HEK293T (cell line): ENCODE measurements around the gene MT1HL1.

Experiments
- BHLHE40 ChIP-seq: fragments of 450-650 bp; IDR thresholded peaks from 2 replicates; pipeline ENCODE4 v1.6.1; 2016; ENCODE audit warnings: mild to moderate bottlenecking, moderate library complexity, borderline replicate concordance
- CTBP1 ChIP-seq: fragments of 450-650 bp; IDR thresholded peaks from 2 replicates; pipeline ENCODE4 v1.6.1; 2016; ENCODE audit warnings: borderline replicate concordance
- ZNF384 ChIP-seq: fragments of 450-650 bp; IDR thresholded peaks from 2 replicates; pipeline ENCODE4 v1.6.1; 2016

DNA sequence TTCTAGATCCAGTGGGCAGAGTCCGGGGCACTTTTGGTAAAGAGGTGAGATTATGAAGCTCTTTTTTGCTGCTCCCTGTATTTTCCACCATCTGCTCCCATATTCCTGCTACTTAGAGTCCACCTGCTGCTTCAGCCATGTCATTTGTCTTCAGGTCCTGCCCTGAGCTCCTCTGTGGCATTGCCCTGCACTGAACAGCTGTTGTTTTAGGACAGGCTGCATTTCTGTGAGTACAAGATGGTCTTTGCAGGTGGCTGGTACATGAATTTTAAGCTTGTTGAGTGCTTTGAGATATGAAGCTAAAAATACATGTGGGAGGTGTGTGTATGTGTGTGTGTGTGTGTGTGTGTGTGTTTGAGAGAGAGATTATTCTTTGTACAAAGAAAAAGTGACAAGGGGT is 21.9 kb downstream of the MT1HL1 start:
- TF ChIP-seq BHLHE40 (no peak), CTBP1 (no peak), ZNF384 (no peak)
